ENCODE data around the gene FCN3. TPM values are rescaled to one million over a fixed set of nuclear protein-coding genes. Genes with fewer than 3 reads are reported as not detected.

Gene FCN3
- total and polyA plus RNA-seq, 2 donors (not counting 1 experiment from before 2014, with no cell fraction given): not detected

- no peak overlapping the region for H3K9ac ChIP-seq (ENCODE audit: low read length)
- H3K79me2 ChIP-seq (ENCODE audit: control insufficient read depth, insufficient read depth, low read length): no peaks in the 10 kb centered on the region
- ChIA-PET CTCF (interaction anchor here (0.7 to 8.5 kb wide), 7 partner anchors 15 to 92 kb away, joined by 3 to 74 read pairs (median 5); no protein-coding TSS in a partner anchor), POLR2A (interaction anchor here (0.6 kb wide), 1 partner anchor 253 kb away, joined by 3 read pairs; no protein-coding TSS in a partner anchor)
- Mint-ChIP-seq H3K27ac (peak overlapping the region; percentile 59), H3K4me3 (no peak overlapping the region), H3K27me3 (no peaks in the 10 kb centered on the region), H3K9me3 (ENCODE audit: insufficient read depth) (no peaks in the 10 kb centered on the region), H3K4me1 (peaks cover 43% of the 10 kb centered on the region)
- H3K36me3 ChIP-seq (replicated peaks in 1 of 2; ENCODE audit: control extremely low read depth in 1 of 2, control insufficient read depth in 1 of 2, extremely low read depth in 1 of 2, insufficient read depth in 2 of 2, low read length in 1 of 2): no peaks in the 10 kb centered on the region
- no peaks in the 10 kb centered on the region for H4K20me1 ChIP-seq (ENCODE audit: control insufficient read depth, insufficient read depth, low read length, poor library complexity, severe bottlenecking)
- H3K4me3 ChIP-seq (ENCODE audit: control extremely low read depth in 1 of 5, extremely low read depth in 1 of 5, insufficient read depth in 1 of 5, low read depth in 2 of 5, low read length in 4 of 5): no peak overlapping the region
- intact Hi-C loops (cut with micrococcal nuclease): no loop called here
- DNase-seq (no peak), ATAC-seq (ENCODE audit: low read depth) (peak; percentile 68)
- peak overlapping the region; percentile 25 for H3K4me2 ChIP-seq (replicated peaks; ENCODE audit: low read depth, low read length, poor library complexity, severe bottlenecking)
- no peaks in the 10 kb centered on the region for H3K27me3 ChIP-seq (replicated peaks in 1 of 4; ENCODE audit: control extremely low read depth in 1 of 4, control insufficient read depth in 3 of 4, insufficient read depth in 4 of 4, low read length in 3 of 4)
- H3K4me1 ChIP-seq (ENCODE audit: control insufficient read depth in 2 of 2, insufficient read depth in 2 of 2, low read length in 2 of 2): peaks cover 23 to 47% of the 10 kb centered on the region in 2 donors
- TF ChIP-seq, protein P1, sequence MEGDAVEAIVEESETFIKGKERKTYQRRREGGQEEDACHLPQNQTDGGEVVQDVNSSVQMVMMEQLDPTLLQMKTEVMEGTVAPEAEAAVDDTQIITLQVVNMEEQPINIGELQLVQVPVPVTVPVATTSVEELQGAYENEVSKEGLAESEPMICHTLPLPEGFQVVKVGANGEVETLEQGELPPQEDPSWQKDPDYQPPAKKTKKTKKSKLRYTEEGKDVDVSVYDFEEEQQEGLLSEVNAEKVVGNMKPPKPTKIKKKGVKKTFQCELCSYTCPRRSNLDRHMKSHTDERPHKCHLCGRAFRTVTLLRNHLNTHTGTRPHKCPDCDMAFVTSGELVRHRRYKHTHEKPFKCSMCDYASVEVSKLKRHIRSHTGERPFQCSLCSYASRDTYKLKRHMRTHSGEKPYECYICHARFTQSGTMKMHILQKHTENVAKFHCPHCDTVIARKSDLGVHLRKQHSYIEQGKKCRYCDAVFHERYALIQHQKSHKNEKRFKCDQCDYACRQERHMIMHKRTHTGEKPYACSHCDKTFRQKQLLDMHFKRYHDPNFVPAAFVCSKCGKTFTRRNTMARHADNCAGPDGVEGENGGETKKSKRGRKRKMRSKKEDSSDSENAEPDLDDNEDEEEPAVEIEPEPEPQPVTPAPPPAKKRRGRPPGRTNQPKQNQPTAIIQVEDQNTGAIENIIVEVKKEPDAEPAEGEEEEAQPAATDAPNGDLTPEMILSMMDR (IDR thresholded peaks at IDR 0.05): no peak
- no peak for TF ChIP-seq EZH2 (IDR thresholded peaks at IDR 0.05; ENCODE audit: borderline replicate concordance, insufficient read depth, low read depth, low read length, poor library complexity, severe bottlenecking)
- H3K9me3 ChIP-seq (ENCODE audit: control extremely low read depth in 1 of 3, control insufficient read depth in 2 of 3, insufficient read depth in 1 of 3, low read length in 2 of 3): no peaks in the 10 kb centered on the region
- 91% methylated on average over 15 of the region's 19 CpGs for WGBS (ENCODE audit: insufficient coverage)
- H3K27ac ChIP-seq (ENCODE audit: low read length in 2 of 2): no peak overlapping the region
- peak overlapping the region; percentile 16 for H2AFZ ChIP-seq (ENCODE audit: insufficient read depth, low read depth, low read length, poor library complexity, severe bottlenecking)
These were observed 2.4 kb downstream of the FCN3 start for GRCh38 chr1:27372022-27372807.
